ENCODE results near the gene XYLT2. TPM values are rescaled to one million over a fixed set of nuclear protein-coding genes. Genes with fewer than 3 reads are reported as not detected.

The XYLT2 gene
- polyA plus RNA-seq, 1 donor = 16.2 TPM

DNA sequence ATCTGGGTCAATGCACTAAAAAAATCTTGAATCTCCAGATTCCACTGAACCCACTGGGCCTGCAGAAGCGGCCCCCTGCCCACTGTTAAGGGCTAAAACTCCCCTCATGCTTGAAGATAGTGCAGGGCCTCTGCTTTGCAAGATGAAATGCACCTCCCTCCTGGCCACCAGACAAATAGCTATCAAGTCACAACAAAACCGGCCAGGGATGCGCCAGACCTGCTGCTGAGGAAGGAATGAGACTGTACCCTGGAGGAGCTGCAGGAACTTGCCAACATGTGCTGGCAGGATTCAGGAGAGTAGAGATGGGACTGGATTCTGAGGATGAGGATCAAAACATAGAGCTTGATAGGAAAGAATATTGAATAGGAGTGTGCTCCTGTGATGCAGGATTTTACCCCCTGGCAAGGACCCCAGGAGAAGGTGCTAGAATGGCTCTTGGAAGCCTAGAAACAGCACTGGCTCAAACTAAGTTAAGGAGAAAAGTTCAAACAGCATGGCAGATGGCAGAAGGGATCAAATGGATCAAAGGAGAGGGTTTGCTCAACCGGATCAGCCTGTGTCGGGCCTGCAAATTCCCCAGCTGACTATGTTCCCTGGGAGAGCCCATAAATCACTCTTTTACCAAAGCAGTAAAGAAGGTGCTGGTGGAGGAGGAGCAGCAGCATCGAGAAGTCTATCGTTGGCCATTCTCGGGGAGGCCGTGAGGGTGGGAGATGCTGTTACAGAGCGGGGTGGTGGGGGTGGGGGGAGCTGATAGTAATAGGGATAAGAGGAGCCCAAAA, 27.2 kb upstream of the XYLT2 start:
- WGBS (ENCODE audit: insufficient coverage, low lambda C conversion rate) = no CpG with 5 or more reads among the region's 10 CpGs
- H3K27ac ChIP-seq (ENCODE audit: low read length) = no peak overlapping the region
- H3K36me3 ChIP-seq (ENCODE audit: control insufficient read depth, insufficient read depth, low read length) = no peaks in the 10 kb centered on the region
- no peak overlapping the region for H3K4me3 ChIP-seq (ENCODE audit: low read length)
- H3K9me3 ChIP-seq (ENCODE audit: control insufficient read depth, low read depth, low read length) = no peaks in the 10 kb centered on the region
- no peaks in the 10 kb centered on the region for H3K4me1 ChIP-seq (ENCODE audit: control insufficient read depth, insufficient read depth, low read length)
- peaks cover 8% of the 10 kb centered on the region for H3K27me3 ChIP-seq (ENCODE audit: control insufficient read depth, insufficient read depth, low read length)
- no peak for DNase-seq

DNA sequence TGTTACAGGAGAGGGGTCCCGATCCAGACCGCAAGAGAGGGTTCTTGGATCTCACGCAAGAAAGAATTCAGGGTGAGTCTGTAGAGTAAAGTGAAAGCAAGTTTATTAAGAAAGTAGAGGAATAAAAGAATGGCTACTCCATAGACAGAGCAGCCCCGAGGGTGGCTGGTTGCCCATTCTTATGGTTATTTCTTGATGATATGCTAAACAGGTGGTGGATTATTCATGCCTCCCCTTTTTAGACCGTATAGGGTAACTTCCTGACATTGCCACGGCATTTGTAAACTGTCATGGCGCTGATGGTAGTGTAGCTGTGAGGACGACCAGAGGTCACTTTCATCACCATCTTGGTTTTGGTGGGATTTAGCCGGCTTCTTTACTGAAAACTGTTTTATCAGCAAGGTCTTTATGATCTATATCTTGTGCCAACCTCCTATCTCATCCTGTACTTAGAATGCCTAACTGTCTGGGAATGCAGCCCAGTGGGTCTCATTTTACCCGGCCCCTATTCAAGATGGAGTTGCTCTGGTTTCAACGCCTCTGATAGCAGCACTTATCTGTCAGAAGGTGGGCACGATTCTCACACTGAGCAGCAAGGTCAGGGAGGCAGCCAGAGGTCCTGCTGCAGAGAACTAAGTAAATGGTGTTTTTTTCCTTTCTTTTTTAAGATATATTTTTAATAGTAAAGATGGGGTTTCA, 26.5 kb upstream of the XYLT2 start:
- H3K27me3 ChIP-seq (ENCODE audit: control insufficient read depth, insufficient read depth, low read length) = peaks cover 5% of the 10 kb centered on the region
- 93% methylated on average over 3 of the region's 12 CpGs for WGBS (ENCODE audit: insufficient coverage, low lambda C conversion rate)
- DNase-seq = no peak

DNA sequence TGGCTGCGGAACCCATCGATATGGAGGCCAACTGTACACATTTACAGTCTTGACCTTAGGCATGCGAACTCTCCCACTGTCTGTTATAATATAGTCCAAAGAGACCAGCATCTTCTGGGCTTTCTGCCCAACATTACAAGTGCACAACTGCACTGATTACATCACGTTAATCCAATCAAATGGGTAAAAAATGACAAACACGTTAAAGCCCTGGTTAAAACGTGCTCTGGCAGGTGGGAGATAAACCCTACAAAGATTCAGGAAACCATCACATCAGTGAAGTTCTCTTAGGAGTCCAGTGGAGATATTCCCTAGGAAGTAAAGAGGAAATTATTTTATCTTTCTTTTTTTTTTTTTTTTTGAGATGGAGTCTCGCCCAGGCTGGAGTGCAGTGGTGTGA, 23.7 kb upstream of the XYLT2 start:
- no peak for DNase-seq
- 60% methylated on average over 1 of the region's 7 CpGs for WGBS (ENCODE audit: insufficient coverage, low lambda C conversion rate)
- H3K4me1 ChIP-seq (ENCODE audit: control insufficient read depth, insufficient read depth, low read length) = no peaks in the 10 kb centered on the region
- H3K27ac ChIP-seq (ENCODE audit: low read length) = no peak overlapping the region
- H3K9me3 ChIP-seq (ENCODE audit: control insufficient read depth, low read depth, low read length) = no peaks in the 10 kb centered on the region
- no peaks in the 10 kb centered on the region for H3K36me3 ChIP-seq (ENCODE audit: control insufficient read depth, insufficient read depth, low read length)
- H3K27me3 ChIP-seq (ENCODE audit: control insufficient read depth, insufficient read depth, low read length) = peaks cover 3% of the 10 kb centered on the region
- H3K4me3 ChIP-seq (ENCODE audit: low read length) = no peak overlapping the region

More for the DNA sequence above, 26.5 kb upstream of the XYLT2 start:
- Histone ChIP-seq H3K36me3 (ENCODE audit: control insufficient read depth, insufficient read depth, low read length) (no peaks in the 10 kb centered on the region), H3K4me3 (ENCODE audit: low read length) (no peak overlapping the region), H3K27ac (ENCODE audit: low read length) (no peak overlapping the region), H3K9me3 (ENCODE audit: control insufficient read depth, low read depth, low read length) (no peaks in the 10 kb centered on the region), H3K4me1 (ENCODE audit: control insufficient read depth, insufficient read depth, low read length) (no peaks in the 10 kb centered on the region)

DNA sequence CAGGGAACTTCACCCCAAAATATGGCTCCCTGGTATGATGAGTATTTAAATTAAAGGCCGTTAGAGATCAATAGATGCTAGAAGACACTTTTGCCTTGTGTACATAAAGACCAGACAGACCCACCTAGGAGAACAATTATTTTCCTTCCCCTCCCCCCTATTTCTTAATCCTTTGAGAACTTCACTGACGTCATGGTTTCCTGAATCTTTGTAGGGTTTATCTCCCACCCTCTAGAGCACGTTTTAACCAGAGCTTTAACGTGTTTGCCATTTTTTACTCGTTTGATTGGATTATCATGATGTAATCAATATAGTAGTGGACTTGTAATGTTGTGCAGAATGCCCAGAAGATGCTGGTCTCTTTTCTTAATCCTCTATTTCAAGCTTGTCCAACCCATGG, 22.9 kb upstream of the XYLT2 start:
- Histone ChIP-seq H3K27me3 (ENCODE audit: control insufficient read depth, insufficient read depth, low read length) (peaks cover 3% of the 10 kb centered on the region), H3K36me3 (ENCODE audit: control insufficient read depth, insufficient read depth, low read length) (no peaks in the 10 kb centered on the region), H3K27ac (ENCODE audit: low read length) (no peak overlapping the region), H3K9me3 (ENCODE audit: control insufficient read depth, low read depth, low read length) (no peaks in the 10 kb centered on the region), H3K4me1 (ENCODE audit: control insufficient read depth, insufficient read depth, low read length) (no peaks in the 10 kb centered on the region), H3K4me3 (ENCODE audit: low read length) (no peak overlapping the region)
- no peak for DNase-seq
- 80% methylated on average over 1 of the region's 5 CpGs for WGBS (ENCODE audit: insufficient coverage, low lambda C conversion rate)

DNA sequence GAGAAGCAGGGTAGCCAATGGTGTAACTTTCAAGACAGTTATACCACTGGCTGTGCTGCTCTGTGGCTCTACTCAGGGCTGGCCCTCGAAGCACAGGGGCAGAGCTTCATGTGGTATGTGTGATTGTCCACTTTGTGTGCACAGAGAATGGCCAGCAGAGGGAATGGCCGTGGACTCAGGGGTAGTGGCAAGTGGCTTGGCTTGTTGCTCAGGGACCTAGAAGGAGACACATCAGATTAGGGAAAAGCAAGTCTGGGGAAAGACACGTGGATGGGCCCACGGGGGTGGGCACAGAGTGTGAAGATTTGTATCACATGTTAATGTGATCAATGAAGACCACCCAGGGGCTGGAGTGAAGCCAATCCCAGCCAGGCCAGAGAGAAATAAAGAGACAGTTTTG, 20.0 kb upstream of the XYLT2 start:
- Histone ChIP-seq H3K27me3 (ENCODE audit: control insufficient read depth, insufficient read depth, low read length) (peaks cover 7% of the 10 kb centered on the region), H3K4me3 (ENCODE audit: low read length) (no peak overlapping the region), H3K36me3 (ENCODE audit: control insufficient read depth, insufficient read depth, low read length) (no peaks in the 10 kb centered on the region), H3K4me1 (ENCODE audit: control insufficient read depth, insufficient read depth, low read length) (no peaks in the 10 kb centered on the region), H3K9me3 (ENCODE audit: control insufficient read depth, low read depth, low read length) (no peaks in the 10 kb centered on the region), H3K27ac (ENCODE audit: low read length) (no peak overlapping the region)
- DNase-seq = no peak
- no CpG with 5 or more reads among the region's 4 CpGs for WGBS (ENCODE audit: insufficient coverage, low lambda C conversion rate)

DNA sequence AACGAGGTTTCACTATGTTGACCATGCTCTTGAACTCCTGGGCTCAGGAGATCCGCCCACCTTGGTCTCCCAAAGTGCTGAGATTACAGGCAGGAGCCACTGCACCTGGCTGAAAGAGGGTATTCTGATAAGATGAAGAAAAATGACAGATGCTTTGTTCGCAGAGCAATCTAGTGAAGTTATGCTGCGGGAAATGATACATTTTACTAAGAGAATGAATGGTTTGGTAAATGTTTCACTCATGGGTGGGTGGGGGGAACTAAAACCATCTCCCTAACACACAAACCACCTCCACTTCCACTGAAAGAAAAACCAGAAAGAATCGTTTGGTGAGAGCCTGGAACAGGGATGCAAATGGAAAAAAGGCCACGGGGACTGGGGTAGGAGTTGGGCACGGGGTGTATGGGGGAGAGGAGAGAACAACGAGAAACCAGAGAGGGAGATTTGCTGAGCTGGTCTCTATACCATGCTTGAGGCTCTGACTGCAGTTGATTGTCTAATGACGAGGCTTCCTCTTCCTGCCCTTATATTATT, 19.0 kb upstream of the XYLT2 start:
- no CpG with 5 or more reads among the region's 9 CpGs for WGBS (ENCODE audit: insufficient coverage, low lambda C conversion rate)
- H3K4me1 ChIP-seq (ENCODE audit: control insufficient read depth, insufficient read depth, low read length) = no peaks in the 10 kb centered on the region
- no peak for DNase-seq
- H3K27me3 ChIP-seq (ENCODE audit: control insufficient read depth, insufficient read depth, low read length) = peaks cover 9% of the 10 kb centered on the region
- no peaks in the 10 kb centered on the region for H3K36me3 ChIP-seq (ENCODE audit: control insufficient read depth, insufficient read depth, low read length)
- H3K9me3 ChIP-seq (ENCODE audit: control insufficient read depth, low read depth, low read length) = no peaks in the 10 kb centered on the region
- H3K27ac ChIP-seq (ENCODE audit: low read length) = no peak overlapping the region
- H3K4me3 ChIP-seq (ENCODE audit: low read length) = no peak overlapping the region

DNA sequence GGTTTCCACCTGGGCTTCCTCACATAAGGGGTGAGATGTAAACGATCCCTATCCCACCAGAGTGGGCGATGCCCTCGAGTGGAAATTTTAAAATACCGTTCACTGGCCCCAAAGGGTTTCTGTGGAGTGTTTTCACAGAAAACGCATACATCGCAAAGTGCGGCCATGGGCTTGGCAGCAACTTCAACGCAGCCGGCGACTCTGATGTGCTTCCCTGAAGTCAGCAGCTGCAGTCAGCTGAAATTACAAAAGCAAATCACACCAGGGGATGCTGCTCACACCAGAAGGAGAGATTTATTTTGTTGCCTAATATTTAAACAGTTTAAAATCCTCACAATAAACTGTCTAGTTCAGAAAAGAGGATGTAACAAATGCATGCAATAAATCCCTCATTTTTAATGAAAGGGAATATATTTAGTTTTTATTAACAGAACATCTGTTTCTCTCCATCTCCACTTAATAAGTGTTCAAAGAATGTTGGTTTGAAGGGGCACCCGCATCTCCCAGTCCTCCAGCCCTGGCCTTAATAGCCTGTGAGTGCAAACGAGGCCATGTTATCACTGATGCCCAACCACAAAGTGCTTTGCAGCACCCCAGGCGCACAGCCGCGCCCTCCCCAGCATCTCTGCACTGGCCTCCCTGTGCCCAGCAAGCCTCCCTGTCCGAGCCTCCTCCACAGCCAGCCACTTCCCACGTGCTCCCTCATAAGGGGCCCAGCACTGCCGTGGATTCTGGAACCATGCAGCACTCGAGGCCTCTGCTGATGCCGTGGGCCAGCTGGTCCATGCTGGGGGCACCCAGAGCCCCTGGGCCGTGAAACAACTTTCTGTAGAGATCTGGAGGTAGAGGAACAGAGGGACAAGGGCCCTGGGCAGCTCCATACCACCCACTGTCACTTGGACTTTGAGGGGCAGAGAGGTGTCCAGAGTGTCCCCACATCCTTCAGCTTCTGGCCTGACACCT, 17.3 kb upstream of the XYLT2 start:
- Histone ChIP-seq H3K27me3 (ENCODE audit: control insufficient read depth, insufficient read depth, low read length) (peaks cover 9% of the 10 kb centered on the region), H3K9me3 (ENCODE audit: control insufficient read depth, low read depth, low read length) (no peaks in the 10 kb centered on the region), H3K27ac (ENCODE audit: low read length) (no peak overlapping the region), H3K36me3 (ENCODE audit: control insufficient read depth, insufficient read depth, low read length) (no peaks in the 10 kb centered on the region), H3K4me1 (ENCODE audit: control insufficient read depth, insufficient read depth, low read length) (no peaks in the 10 kb centered on the region), H3K4me3 (ENCODE audit: low read length) (no peak overlapping the region)
- DNase-seq = no peak
- WGBS (ENCODE audit: insufficient coverage, low lambda C conversion rate) = no CpG with 5 or more reads among the region's 21 CpGs

DNA sequence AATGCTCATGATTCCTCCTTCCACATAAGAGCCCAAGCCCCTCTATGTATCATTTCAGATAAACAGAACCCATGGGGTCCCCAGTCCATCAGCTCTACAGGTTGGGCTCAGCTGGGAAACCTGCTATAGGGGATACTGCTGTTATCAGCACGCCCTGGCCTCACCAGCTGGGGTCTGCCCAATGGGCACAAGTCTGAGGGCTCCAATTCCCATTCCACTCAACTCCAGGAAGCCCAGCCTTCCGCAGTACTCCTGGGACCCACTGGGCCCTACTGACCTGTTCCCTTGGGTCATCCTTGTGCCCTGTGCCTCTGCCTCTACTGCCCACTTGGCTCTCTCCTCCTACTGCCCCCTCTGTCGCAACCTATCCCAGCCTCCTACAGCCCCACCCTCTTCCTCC, 16.2 kb upstream of the XYLT2 start:
- Histone ChIP-seq H3K9me3 (ENCODE audit: control insufficient read depth, low read depth, low read length) (no peaks in the 10 kb centered on the region), H3K36me3 (ENCODE audit: control insufficient read depth, insufficient read depth, low read length) (no peaks in the 10 kb centered on the region), H3K27me3 (ENCODE audit: control insufficient read depth, insufficient read depth, low read length) (peaks cover 9% of the 10 kb centered on the region), H3K4me1 (ENCODE audit: control insufficient read depth, insufficient read depth, low read length) (no peaks in the 10 kb centered on the region), H3K27ac (ENCODE audit: low read length) (no peak overlapping the region), H3K4me3 (ENCODE audit: low read length) (no peak overlapping the region)
- no CpG with 5 or more reads among the region's 3 CpGs for WGBS (ENCODE audit: insufficient coverage, low lambda C conversion rate)
- DNase-seq = no peak

DNA sequence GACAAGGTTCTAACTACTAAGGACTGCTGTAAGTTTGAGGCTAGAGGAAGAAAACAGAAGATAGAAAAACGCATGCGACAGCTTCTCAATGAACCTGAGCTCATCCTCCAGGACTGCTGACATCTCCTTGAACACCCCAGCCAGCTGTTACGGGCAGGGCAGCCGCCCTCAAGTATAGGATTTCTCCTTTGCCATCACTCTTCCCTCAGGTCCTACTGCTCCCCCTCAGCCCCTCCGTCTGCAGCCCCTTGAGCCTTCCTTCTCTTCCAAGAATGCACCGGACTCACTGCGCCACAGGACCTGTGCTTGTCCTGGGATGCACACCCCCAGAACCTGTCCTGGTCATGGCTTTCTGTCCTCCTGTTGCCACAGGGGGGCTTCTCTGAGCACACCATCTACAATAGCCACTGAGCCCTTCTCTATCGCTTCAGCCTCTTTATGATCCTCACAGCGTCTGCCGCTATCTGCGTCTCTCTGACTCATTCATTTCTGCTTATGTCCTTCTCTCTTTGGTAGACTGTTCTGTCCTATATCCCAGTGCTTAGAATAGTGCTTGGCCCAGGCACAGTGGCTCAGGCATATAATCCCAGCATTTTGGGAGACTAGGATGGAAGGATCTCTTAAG, 15.7 kb upstream of the XYLT2 start:
- WGBS (ENCODE audit: insufficient coverage, low lambda C conversion rate) = 90% methylated on average over 2 of the region's 11 CpGs
- Histone ChIP-seq H3K9me3 (ENCODE audit: control insufficient read depth, low read depth, low read length) (no peaks in the 10 kb centered on the region), H3K4me1 (ENCODE audit: control insufficient read depth, insufficient read depth, low read length) (no peaks in the 10 kb centered on the region), H3K4me3 (ENCODE audit: low read length) (no peak overlapping the region), H3K36me3 (ENCODE audit: control insufficient read depth, insufficient read depth, low read length) (no peaks in the 10 kb centered on the region), H3K27ac (ENCODE audit: low read length) (no peak overlapping the region), H3K27me3 (ENCODE audit: control insufficient read depth, insufficient read depth, low read length) (peaks cover 9% of the 10 kb centered on the region)
- DNase-seq = no peak

Measured in large intestine (tissue), 3 donors.